Keratinocyte (primary cell): ENCODE results near the gene EYA4. TPM values are rescaled to one million over a fixed set of nuclear protein-coding genes. Genes with fewer than 3 reads are reported as not detected.

Experiments used
- DNase-seq: peaks from one replicate; pipeline ENCODE4 v3.0.0-alpha.2; 2011; ENCODE audit warnings: low read depth, missing footprints, low spot score
- FAIRE-seq: peaks from 2 replicates; lab custom pipeline; 2011; peaks lifted over from hg19 to GRCh38; lab: Jason Lieb, UNC
- H2AFZ ChIP-seq: 2 replicates; pipeline ENCODE4 v1.6.0; 2012; ENCODE audit warnings: low read length, control low read depth, inconsistent platforms; ENCODE audit not compliant: control insufficient read depth
- H3K27ac ChIP-seq: 2 replicates; pipeline ENCODE4 v1.5.1; 2011; ENCODE audit warnings: low read length; ENCODE audit not compliant: control insufficient read depth, insufficient read depth
- H3K27me3 ChIP-seq: 3 replicates; pipeline ENCODE4 v1.6.0; 2011; ENCODE audit warnings: low read length; ENCODE audit not compliant: control insufficient read depth, insufficient read depth; ENCODE audit errors: extremely low read depth
- H3K36me3 ChIP-seq, 2 experiments: 2 replicates in 1 of 2; 3 replicates in 1 of 2; pipeline ENCODE4 v1.5.1; 2011; ENCODE audit warnings: low read length in 2 of 2, mild to moderate bottlenecking in 1 of 2; ENCODE audit not compliant: control insufficient read depth in 2 of 2, insufficient read depth in 2 of 2; ENCODE audit errors: extremely low read depth in 1 of 2
- H3K4me1 ChIP-seq: 3 replicates; pipeline ENCODE4 v1.5.1; 2011; ENCODE audit warnings: low read length; ENCODE audit not compliant: control insufficient read depth, insufficient read depth; ENCODE audit errors: extremely low read depth
- H3K4me2 ChIP-seq: 3 replicates; pipeline ENCODE4 v1.6.0; 2011; ENCODE audit warnings: low read depth, low read length; ENCODE audit not compliant: control insufficient read depth, insufficient read depth; ENCODE audit errors: extremely low read depth
- H3K4me3 ChIP-seq, 3 experiments: fragments of 200-600 bp in 1 of 3; sonication (generic) in 1 of 3; 2 replicates in 2 of 3; 3 replicates in 1 of 3; pipeline ENCODE4 v1.5.1; 2011 to 2016; ENCODE audit warnings: low read length in 3 of 3, mild to moderate bottlenecking in 3 of 3, control low read depth in 2 of 3, inconsistent platforms in 1 of 3, low read depth in 1 of 3, mixed read lengths in 1 of 3, mixed run types in 1 of 3, moderate library complexity in 1 of 3; ENCODE audit not compliant: control insufficient read depth in 2 of 3, insufficient read depth in 2 of 3; ENCODE audit errors: extremely low read depth in 1 of 3
- H3K79me2 ChIP-seq: 2 replicates; pipeline ENCODE4 v1.6.0; 2012; ENCODE audit warnings: low read length; ENCODE audit not compliant: control insufficient read depth, insufficient read depth
- H3K9ac ChIP-seq: 3 replicates; pipeline ENCODE4 v1.6.0; 2011; ENCODE audit warnings: low read length; ENCODE audit not compliant: control insufficient read depth, insufficient read depth; ENCODE audit errors: extremely low read depth
- H3K9me1 ChIP-seq: 3 replicates; pipeline ENCODE4 v1.6.0; 2011; ENCODE audit warnings: low read length; ENCODE audit not compliant: control insufficient read depth, insufficient read depth; ENCODE audit errors: extremely low read depth
- H3K9me3 ChIP-seq: 2 replicates; pipeline ENCODE4 v1.5.1; 2012; ENCODE audit warnings: low read depth, low read length; ENCODE audit not compliant: control insufficient read depth
- H4K20me1 ChIP-seq: 3 replicates; pipeline ENCODE4 v1.6.0; 2011; ENCODE audit warnings: low read length; ENCODE audit not compliant: control insufficient read depth, insufficient read depth; ENCODE audit errors: extremely low read depth
- CTCF ChIP-seq, 3 experiments: IDR thresholded peaks in 1 of 3; conservative IDR thresholded peaks in 1 of 3; optimal IDR thresholded peaks in 1 of 3; 2 replicates in 2 of 3; 3 replicates in 1 of 3; pipeline versions ENCODE3 to v1.5.1; 2011; ENCODE audit warnings: low read length in 3 of 3, mild to moderate bottlenecking in 3 of 3, moderate library complexity in 2 of 3, control low read depth in 1 of 3, inconsistent platforms in 1 of 3; ENCODE audit not compliant: insufficient read depth in 2 of 3; ENCODE audit errors: extremely low read depth in 1 of 3
- EZH2 ChIP-seq: IDR thresholded peaks from one replicate; pipeline ENCODE4 v1.6.1; 2012; ENCODE audit warnings: inconsistent platforms, mild to moderate bottlenecking, low read length, moderate library complexity
- dilution Hi-C: fragments of 300-500 bp; cut with MboI; formaldehyde crosslinking; loops from one replicate; pipeline ENCODE4 v1.7.0; 2020; ENCODE audit warnings: low sequenced_read_pairs; ENCODE audit not compliant: extremely low pct_ligation_motif_present
- polyA plus RNA-seq, 5 experiments: library from polyadenylated mRNA; depleted of rRNA in 3 of 5; stranded (reverse) in 3 of 5; stranded (forward) in 1 of 5; unstranded in 1 of 5; fragments of >200 nt; gene quantifications; 1 replicate in 1 of 5; 2 replicates in 3 of 5; 3 replicates in 1 of 5; pipeline versions ENCODE4 v1.2.1 to v1.2.3, GENCODE V29; 2011 to 2012; ENCODE audit warnings: missing spikeins in 2 of 5, low read depth in 1 of 5, low replicate concordance in 1 of 5

Gene EYA4
- polyA plus RNA-seq, 1 donor (not counting 4 experiments of a cell fraction or from before 2014, with no cell fraction given) = 0.01 TPM

GRCh38 chr6:133408543-133408942 lies 167.4 kb downstream of the EYA4 start:
- no peak overlapping the region for H2AFZ ChIP-seq
- no peaks in the 10 kb centered on the region for H3K36me3 ChIP-seq
- no peaks in the 10 kb centered on the region for H3K9me1 ChIP-seq
- H3K4me1 ChIP-seq = no peaks in the 10 kb centered on the region
- no peaks in the 10 kb centered on the region for H3K79me2 ChIP-seq
- TF ChIP-seq EZH2 = no peak
- no peak for TF ChIP-seq CTCF (optimal IDR thresholded peaks at IDR 0.05 in 1 of 3, IDR thresholded peaks at IDR 0.05 in 1 of 3, conservative IDR thresholded peaks at IDR 0.05 in 1 of 3; ENCODE audit: extremely low read depth in 1 of 3, insufficient read depth in 2 of 3, low read length in 3 of 3)
- FAIRE-seq = no peak
- H4K20me1 ChIP-seq = no peaks in the 10 kb centered on the region
- dilution Hi-C loops = no loop called here
- no peak overlapping the region for H3K27ac ChIP-seq
- H3K4me2 ChIP-seq = no peak overlapping the region
- no peak overlapping the region for H3K9ac ChIP-seq
- H3K4me3 ChIP-seq = no peak overlapping the region
- H3K27me3 ChIP-seq = no peaks in the 10 kb centered on the region
- no peaks in the 10 kb centered on the region for H3K9me3 ChIP-seq
- no peak for DNase-seq

DNA sequence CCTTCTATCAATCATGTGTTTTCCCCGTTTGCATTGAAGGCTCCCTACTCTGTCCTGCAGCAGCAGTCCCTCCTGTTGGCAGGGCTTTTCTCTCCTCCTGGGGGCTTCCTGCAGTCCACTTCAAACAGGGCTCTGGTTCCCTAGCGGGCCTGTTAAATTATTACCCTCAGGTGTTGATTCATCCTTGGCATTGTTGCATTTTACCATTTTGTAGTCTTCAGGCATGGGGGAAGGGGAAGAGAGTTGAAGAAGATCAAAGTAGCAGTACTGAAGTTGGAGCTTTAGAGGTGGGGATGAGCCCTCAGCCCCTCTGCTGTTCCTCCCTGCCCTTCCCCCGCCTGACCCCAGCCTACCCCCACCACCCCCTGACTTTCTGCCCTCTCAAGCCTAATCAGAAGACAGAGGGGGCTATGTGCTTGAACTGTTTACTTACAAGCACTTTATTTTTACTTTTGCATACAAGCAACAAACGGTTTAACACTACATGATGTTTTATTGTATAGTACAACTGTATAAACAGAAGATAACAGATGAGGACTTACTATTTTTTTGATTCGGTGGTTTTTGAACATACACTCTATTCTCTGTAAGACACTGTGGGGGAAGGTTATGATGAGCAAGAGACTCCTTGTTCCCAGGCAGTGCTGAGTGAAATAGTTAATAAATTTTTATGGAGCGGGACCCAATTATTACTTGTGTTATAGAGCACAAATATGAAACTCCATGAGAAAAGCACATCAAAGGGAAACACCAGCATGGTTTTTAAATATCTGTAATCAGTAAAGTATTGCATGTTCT lies 169.7 kb downstream of the EYA4 start:
- Histone ChIP-seq H3K9ac (no peak overlapping the region), H4K20me1 (no peaks in the 10 kb centered on the region), H3K9me3 (no peaks in the 10 kb centered on the region), H2AFZ (no peak overlapping the region), H3K4me3 (no peak overlapping the region), H3K9me1 (no peaks in the 10 kb centered on the region), H3K27me3 (no peaks in the 10 kb centered on the region), H3K79me2 (no peaks in the 10 kb centered on the region), H3K4me1 (no peaks in the 10 kb centered on the region), H3K36me3 (no peaks in the 10 kb centered on the region), H3K4me2 (no peak overlapping the region), H3K27ac (no peak overlapping the region)
- FAIRE-seq = no peak
- dilution Hi-C loops = no loop called here
- no peak for DNase-seq
- TF ChIP-seq EZH2 = no peak
